GM12878 (cell line): ENCODE results near the gene HOXD1. TPM values are rescaled to one million over a fixed set of nuclear protein-coding genes. Genes with fewer than 3 reads are reported as not detected.

ENCODE experiments used
- CHD4 ChIP-seq: fragments of 200-600 bp; sonication (generic); IDR thresholded peaks from 2 replicates; pipeline ENCODE4 v1.6.1; 2016; ENCODE audit warnings: mild to moderate bottlenecking
- EGR1 ChIP-seq, 2 experiments: IDR thresholded peaks; 1 replicate in 1 of 2; 2 replicates in 1 of 2; pipeline ENCODE4 v1.6.1; 2011 to 2012; ENCODE audit warnings: low read depth in 2 of 2, low read length in 2 of 2, borderline replicate concordance in 1 of 2, mild to moderate bottlenecking in 1 of 2, moderate library complexity in 1 of 2
- ETV6 ChIP-seq, 2 experiments: fragments of 450-650 bp in 1 of 2; IDR thresholded peaks in 1 of 2; conservative IDR thresholded peaks in 1 of 2; 2 replicates each; pipeline ENCODE4 v1.6.1; 2014; ENCODE audit warnings: antibody characterized with exemption in 1 of 2, borderline replicate concordance in 1 of 2, low read depth in 1 of 2, mild to moderate bottlenecking in 1 of 2, moderate library complexity in 1 of 2
- FOXK2 ChIP-seq: fragments of 450-650 bp; IDR thresholded peaks from 2 replicates; pipeline ENCODE4 v1.6.1; 2017; ENCODE audit warnings: mild to moderate bottlenecking, moderate library complexity
- HDAC2 ChIP-seq: fragments of 200-600 bp; sonication (generic); IDR thresholded peaks from 2 replicates; pipeline ENCODE4 v1.6.1; 2017
- KDM1A ChIP-seq: fragments of 200-600 bp; sonication (generic); IDR thresholded peaks from 2 replicates; pipeline ENCODE4 v1.6.1; 2016; ENCODE audit warnings: borderline replicate concordance
- MYB ChIP-seq: fragments of 150-350 bp; IDR thresholded peaks from 2 replicates; pipeline ENCODE4 v1.6.1; 2014; ENCODE audit warnings: mild to moderate bottlenecking, low read depth, low read length, borderline replicate concordance
- RAD51 ChIP-seq: fragments of 450-650 bp; IDR thresholded peaks from 2 replicates; pipeline ENCODE4 v1.6.1; 2016; ENCODE audit warnings: moderate library complexity, mild to moderate bottlenecking, inconsistent platforms
- RFX5 ChIP-seq: IDR thresholded peaks from 2 replicates; pipeline ENCODE4 v1.6.1; 2011; ENCODE audit warnings: low read depth, low read length, improper control_type of control experiment
- RUNX3 ChIP-seq: IDR thresholded peaks from 2 replicates; pipeline ENCODE4 v1.6.1; 2012; ENCODE audit warnings: low read length, inconsistent platforms
- SIN3A ChIP-seq: IDR thresholded peaks from 2 replicates; pipeline ENCODE4 v1.6.1; 2012; ENCODE audit warnings: low read depth, low read length, improper control_type of control experiment
- SP1 ChIP-seq: IDR thresholded peaks from one replicate; pipeline ENCODE4 v1.6.1; 2011; ENCODE audit warnings: low read depth, low read length
- TARDBP ChIP-seq: IDR thresholded peaks from 2 replicates; pipeline ENCODE4 v1.6.1; 2016; ENCODE audit warnings: borderline replicate concordance
- ZNF217 ChIP-seq: fragments of 450-650 bp; IDR thresholded peaks from 2 replicates; pipeline ENCODE4 v1.6.1; 2017; ENCODE audit warnings: antibody characterized with exemption, mild to moderate bottlenecking
- ZNF274 ChIP-seq: IDR thresholded peaks from one replicate; pipeline ENCODE4 v1.8.0; 2011; ENCODE audit not compliant: insufficient read length, insufficient read depth
- ZZZ3 ChIP-seq: IDR thresholded peaks from 2 replicates; pipeline ENCODE4 v1.6.1; 2011; ENCODE audit warnings: low read depth; ENCODE audit not compliant: control insufficient read depth, insufficient read length
- polyA plus RNA-seq, 11 experiments: library from polyadenylated mRNA; depleted of rRNA in 4 of 11; unstranded in 6 of 11; stranded (reverse) in 5 of 11; fragments of >200 nt; fragmentation: Nextera tagmentation in 4 of 11; fragmentation: Illumina TruSeq in 1 of 11; extraction: Ambion mirVana in 4 of 11; extraction: Trizol in 1 of 11; gene quantifications; 1 replicate in 1 of 11; 2 replicates in 10 of 11; pipeline versions ENCODE4 v1.2.1 to v1.2.3, GENCODE V29; 2011 to 2016; ENCODE audit warnings: inconsistent platforms in 2 of 11, missing spikeins in 2 of 11, low read depth in 1 of 11
- total RNA-seq, 4 experiments: library from RNA; depleted of rRNA in 3 of 4; stranded (reverse); fragments of >200 nt in 3 of 4; fragmentation: Illumina TruSeq in 1 of 4; extraction: Trizol in 1 of 4; gene quantifications; 2 replicates each; pipeline versions ENCODE4 v1.2.1 to v1.2.3, GENCODE V29; 2013 to 2021
- TF ChIP-seq, protein P1 (sequence below): fragments of 450-650 bp; IDR thresholded peaks from 2 replicates; pipeline ENCODE4 v1.6.1; 2017; ENCODE audit warnings: mild to moderate bottlenecking, moderate library complexity
- TF ChIP-seq, protein P2 (sequence below): fragments of 450-650 bp; formaldehyde crosslinking; IDR thresholded peaks from 2 replicates; pipeline ENCODE4 v1.4.0; 2022; ENCODE audit warnings: mild to moderate bottlenecking, moderate library complexity
- TF ChIP-seq, protein P3 (sequence below): IDR thresholded peaks from 2 replicates; pipeline ENCODE4 v1.6.1; 2011; ENCODE audit warnings: low read depth, low read length, improper control_type of control experiment, borderline replicate concordance
- TF ChIP-seq, protein P4 (sequence below): IDR thresholded peaks from 2 replicates; pipeline ENCODE4 v1.6.1; 2011; ENCODE audit warnings: borderline replicate concordance, low read depth, mild to moderate bottlenecking, moderate library complexity, low read length; ENCODE audit not compliant: insufficient read depth, poor library complexity, severe bottlenecking

The HOXD1 gene
- total and polyA plus RNA-seq, 10 of the 15 experiments (the other 5 are each of a cell fraction or from before 2014, with no cell fraction given), result not detected

DNA sequence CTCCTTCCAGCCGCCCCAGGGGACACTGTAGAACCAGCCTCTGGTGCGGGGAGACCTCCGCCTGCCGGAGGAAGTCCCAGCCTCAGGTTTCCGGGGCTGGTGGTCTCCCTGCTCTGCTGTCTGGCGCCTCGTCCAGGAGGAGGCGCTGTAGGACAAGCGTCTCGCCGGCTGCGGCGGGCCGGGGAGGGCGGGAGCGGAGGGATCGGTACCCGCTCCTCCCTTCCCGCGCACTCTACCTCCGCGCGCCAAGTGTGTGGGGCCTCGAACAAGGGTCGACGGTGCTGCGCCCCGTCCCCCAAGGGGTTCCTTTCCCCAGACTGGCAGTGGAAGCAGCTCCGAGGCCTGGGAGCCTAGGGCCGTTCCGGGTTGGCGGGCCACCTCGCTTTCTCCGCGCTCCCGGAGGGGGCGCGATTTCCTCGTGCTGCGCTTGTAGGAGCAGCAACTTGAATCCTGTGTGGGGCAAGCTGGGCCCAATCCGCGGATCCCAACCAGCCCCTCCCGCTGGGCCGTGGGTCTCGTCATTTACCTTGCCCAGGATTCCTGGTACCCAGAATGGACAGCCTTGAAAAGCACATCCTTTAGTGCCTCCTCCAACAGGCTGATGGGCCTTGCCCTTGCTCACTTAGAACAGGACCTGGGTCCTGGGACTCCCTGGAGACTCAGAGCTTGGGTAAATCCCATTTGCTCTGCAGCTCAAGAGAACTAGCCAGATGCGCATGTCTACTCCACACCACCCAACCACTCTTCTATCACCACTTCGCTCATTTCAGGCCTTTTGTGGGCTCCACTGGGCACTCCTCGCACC lies 47.8 kb upstream of the HOXD1 start (continued):
- TF ChIP-seq, protein P1, sequence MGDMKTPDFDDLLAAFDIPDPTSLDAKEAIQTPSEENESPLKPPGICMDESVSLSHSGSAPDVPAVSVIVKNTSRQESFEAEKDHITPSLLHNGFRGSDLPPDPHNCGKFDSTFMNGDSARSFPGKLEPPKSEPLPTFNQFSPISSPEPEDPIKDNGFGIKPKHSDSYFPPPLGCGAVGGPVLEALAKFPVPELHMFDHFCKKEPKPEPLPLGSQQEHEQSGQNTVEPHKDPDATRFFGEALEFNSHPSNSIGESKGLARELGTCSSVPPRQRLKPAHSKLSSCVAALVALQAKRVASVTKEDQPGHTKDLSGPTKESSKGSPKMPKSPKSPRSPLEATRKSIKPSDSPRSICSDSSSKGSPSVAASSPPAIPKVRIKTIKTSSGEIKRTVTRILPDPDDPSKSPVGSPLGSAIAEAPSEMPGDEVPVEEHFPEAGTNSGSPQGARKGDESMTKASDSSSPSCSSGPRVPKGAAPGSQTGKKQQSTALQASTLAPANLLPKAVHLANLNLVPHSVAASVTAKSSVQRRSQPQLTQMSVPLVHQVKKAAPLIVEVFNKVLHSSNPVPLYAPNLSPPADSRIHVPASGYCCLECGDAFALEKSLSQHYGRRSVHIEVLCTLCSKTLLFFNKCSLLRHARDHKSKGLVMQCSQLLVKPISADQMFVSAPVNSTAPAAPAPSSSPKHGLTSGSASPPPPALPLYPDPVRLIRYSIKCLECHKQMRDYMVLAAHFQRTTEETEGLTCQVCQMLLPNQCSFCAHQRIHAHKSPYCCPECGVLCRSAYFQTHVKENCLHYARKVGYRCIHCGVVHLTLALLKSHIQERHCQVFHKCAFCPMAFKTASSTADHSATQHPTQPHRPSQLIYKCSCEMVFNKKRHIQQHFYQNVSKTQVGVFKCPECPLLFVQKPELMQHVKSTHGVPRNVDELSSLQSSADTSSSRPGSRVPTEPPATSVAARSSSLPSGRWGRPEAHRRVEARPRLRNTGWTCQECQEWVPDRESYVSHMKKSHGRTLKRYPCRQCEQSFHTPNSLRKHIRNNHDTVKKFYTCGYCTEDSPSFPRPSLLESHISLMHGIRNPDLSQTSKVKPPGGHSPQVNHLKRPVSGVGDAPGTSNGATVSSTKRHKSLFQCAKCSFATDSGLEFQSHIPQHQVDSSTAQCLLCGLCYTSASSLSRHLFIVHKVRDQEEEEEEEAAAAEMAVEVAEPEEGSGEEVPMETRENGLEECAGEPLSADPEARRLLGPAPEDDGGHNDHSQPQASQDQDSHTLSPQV, result peak; percentile 75
- TF ChIP-seq SIN3A, result no peak
- TF ChIP-seq, protein P2, sequence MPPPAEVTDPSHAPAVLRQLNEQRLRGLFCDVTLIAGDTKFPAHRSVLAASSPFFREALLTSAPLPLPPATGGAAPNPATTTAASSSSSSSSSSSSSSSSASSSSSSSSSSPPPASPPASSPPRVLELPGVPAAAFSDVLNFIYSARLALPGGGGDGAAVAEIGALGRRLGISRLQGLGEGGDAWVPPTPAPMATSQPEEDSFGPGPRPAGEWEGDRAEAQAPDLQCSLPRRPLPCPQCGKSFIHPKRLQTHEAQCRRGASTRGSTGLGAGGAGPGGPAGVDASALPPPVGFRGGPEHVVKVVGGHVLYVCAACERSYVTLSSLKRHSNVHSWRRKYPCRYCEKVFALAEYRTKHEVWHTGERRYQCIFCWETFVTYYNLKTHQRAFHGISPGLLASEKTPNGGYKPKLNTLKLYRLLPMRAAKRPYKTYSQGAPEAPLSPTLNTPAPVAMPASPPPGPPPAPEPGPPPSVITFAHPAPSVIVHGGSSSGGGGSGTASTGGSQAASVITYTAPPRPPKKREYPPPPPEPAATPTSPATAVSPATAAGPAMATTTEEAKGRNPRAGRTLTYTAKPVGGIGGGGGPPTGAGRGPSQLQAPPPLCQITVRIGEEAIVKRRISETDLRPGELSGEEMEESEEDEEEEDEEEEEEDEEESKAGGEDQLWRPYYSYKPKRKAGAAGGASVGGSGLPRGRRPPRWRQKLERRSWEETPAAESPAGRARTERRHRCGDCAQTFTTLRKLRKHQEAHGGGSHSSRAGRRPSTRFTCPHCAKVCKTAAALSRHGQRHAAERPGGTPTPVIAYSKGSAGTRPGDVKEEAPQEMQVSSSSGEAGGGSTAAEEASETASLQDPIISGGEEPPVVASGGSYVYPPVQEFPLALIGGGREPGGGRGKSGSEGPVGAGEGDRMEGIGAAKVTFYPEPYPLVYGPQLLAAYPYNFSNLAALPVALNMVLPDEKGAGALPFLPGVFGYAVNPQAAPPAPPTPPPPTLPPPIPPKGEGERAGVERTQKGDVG (CRISPR knock-in tag), result no peak
- TF ChIP-seq, protein P3, sequence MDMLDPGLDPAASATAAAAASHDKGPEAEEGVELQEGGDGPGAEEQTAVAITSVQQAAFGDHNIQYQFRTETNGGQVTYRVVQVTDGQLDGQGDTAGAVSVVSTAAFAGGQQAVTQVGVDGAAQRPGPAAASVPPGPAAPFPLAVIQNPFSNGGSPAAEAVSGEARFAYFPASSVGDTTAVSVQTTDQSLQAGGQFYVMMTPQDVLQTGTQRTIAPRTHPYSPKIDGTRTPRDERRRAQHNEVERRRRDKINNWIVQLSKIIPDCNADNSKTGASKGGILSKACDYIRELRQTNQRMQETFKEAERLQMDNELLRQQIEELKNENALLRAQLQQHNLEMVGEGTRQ, result no peak
- TF ChIP-seq ZNF274, result no peak
- TF ChIP-seq CHD4, result no peak
- TF ChIP-seq RFX5, result peak; percentile 46; the same call in 1 of the 2 replicates
- TF ChIP-seq ZNF217, result 0 out of 2 replicates have a peak, but pooled peaks have one; percentile 48
- TF ChIP-seq RUNX3, result peak; percentile 57
- no peak for TF ChIP-seq RAD51
- TF ChIP-seq EGR1 (IDR thresholded peaks at IDR 0.05; ENCODE audit: borderline replicate concordance in 1 of 2, low read depth in 2 of 2, low read length in 2 of 2), result no peak
- TF ChIP-seq HDAC2, result no peak
- TF ChIP-seq SP1, result no peak
- TF ChIP-seq MYB, result no peak
- no peak for TF ChIP-seq ZZZ3
- TF ChIP-seq FOXK2, result no peak
- no peak for TF ChIP-seq TARDBP
- TF ChIP-seq, protein P4, sequence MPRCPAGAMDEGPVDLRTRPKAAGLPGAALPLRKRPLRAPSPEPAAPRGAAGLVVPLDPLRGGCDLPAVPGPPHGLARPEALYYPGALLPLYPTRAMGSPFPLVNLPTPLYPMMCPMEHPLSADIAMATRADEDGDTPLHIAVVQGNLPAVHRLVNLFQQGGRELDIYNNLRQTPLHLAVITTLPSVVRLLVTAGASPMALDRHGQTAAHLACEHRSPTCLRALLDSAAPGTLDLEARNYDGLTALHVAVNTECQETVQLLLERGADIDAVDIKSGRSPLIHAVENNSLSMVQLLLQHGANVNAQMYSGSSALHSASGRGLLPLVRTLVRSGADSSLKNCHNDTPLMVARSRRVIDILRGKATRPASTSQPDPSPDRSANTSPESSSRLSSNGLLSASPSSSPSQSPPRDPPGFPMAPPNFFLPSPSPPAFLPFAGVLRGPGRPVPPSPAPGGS, result no peak
- no peak for TF ChIP-seq ETV6 (conservative IDR thresholded peaks at IDR 0.05 in 1 of 2, IDR thresholded peaks at IDR 0.05 in 1 of 2; ENCODE audit: borderline replicate concordance in 1 of 2, low read depth in 1 of 2)
- no peak for TF ChIP-seq KDM1A
